GM12891 (cell line): ENCODE measurements around the gene NKX1-2.

Experiments
- PAX5 ChIP-seq: IDR thresholded peaks from 2 replicates; pipeline ENCODE4 v1.6.1; 2011; ENCODE audit warnings: low read length, moderate library complexity, mild to moderate bottlenecking; ENCODE audit not compliant: insufficient read depth, severe bottlenecking
- POLR2A ChIP-seq: IDR thresholded peaks from 2 replicates; pipeline ENCODE4 v1.6.1; 2011; ENCODE audit warnings: low read depth, low read length, control low read depth
- POLR2AphosphoS5 ChIP-seq: IDR thresholded peaks from 2 replicates; pipeline ENCODE4 v1.6.1; 2011; ENCODE audit warnings: low read depth, low read length, control low read depth
- POU2F2 ChIP-seq: IDR thresholded peaks from 2 replicates; pipeline ENCODE4 v1.6.1; 2011; ENCODE audit warnings: low read depth, mild to moderate bottlenecking, control low read depth, low read length, moderate library complexity
- SPI1 ChIP-seq: IDR thresholded peaks from 2 replicates; pipeline ENCODE4 v1.6.1; 2011; ENCODE audit warnings: low read depth, low read length, control low read depth
- TAF1 ChIP-seq: IDR thresholded peaks from 2 replicates; pipeline ENCODE4 v1.6.1; 2011; ENCODE audit warnings: low read depth, low read length, control low read depth

GRCh38 chr10:124448696-124449169 lies 1.1 kb downstream of the NKX1-2 start:
- TF ChIP-seq POLR2AphosphoS5, result no peak
- no peak for TF ChIP-seq TAF1
- no peak for TF ChIP-seq POLR2A
- no peak for TF ChIP-seq POU2F2
- TF ChIP-seq SPI1, result no peak
- TF ChIP-seq PAX5, result no peak
